ENCODE data around the gene CITED4.

The CITED4 gene

GRCh38 chr1:40822890-40823289 lies 39.3 kb downstream of the CITED4 start:
- Histone ChIP-seq H3K4me2 (ENCODE audit: insufficient read depth, low read length) (no peak overlapping the region), H3K27ac (ENCODE audit: low read length) (no peak overlapping the region), H3K9ac (ENCODE audit: low read depth, low read length) (no peak overlapping the region), H3K27me3 (ENCODE audit: insufficient read depth, low read length, poor library complexity) (no peaks in the 10 kb centered on the region), H3K9me3 (ENCODE audit: insufficient read depth, low read length, severe bottlenecking) (no peaks in the 10 kb centered on the region), H3K36me3 (ENCODE audit: insufficient read depth, low read length) (no peaks in the 10 kb centered on the region), H3K4me1 (ENCODE audit: insufficient read depth, low read length) (no peaks in the 10 kb centered on the region), H3K4me3 (ENCODE audit: low read depth in 1 of 2, low read length in 2 of 2) (no peak overlapping the region), H2AFZ (ENCODE audit: low read depth, low read length) (no peak overlapping the region), H3K79me2 (ENCODE audit: insufficient read depth, low read length) (no peaks in the 10 kb centered on the region), H4K20me1 (ENCODE audit: insufficient read depth, low read length) (no peaks in the 10 kb centered on the region)
- DNase-seq: no peak
- no peak for TF ChIP-seq CTCF (IDR thresholded peaks at IDR 0.05; ENCODE audit: borderline replicate concordance, extremely low read depth, low read length, poor library complexity, severe bottlenecking)
- TF ChIP-seq EZH2 (IDR thresholded peaks at IDR 0.05; ENCODE audit: borderline replicate concordance, low read depth, low read length, severe bottlenecking): no peak
- no peak for ATAC-seq (ENCODE audit: insufficient read depth, low read depth)

GRCh38 chr1:40820911-40821693 lies 41.1 kb downstream of the CITED4 start:
- H2AFZ ChIP-seq (ENCODE audit: low read depth, low read length): no peak overlapping the region
- H3K27ac ChIP-seq (ENCODE audit: low read length): no peak overlapping the region
- H3K4me2 ChIP-seq (ENCODE audit: insufficient read depth, low read length): no peak overlapping the region
- DNase-seq (no peak), ATAC-seq (ENCODE audit: insufficient read depth, low read depth) (no peak)
- no peaks in the 10 kb centered on the region for H3K36me3 ChIP-seq (ENCODE audit: insufficient read depth, low read length)
- no peak overlapping the region for H3K4me3 ChIP-seq (ENCODE audit: low read depth in 1 of 2, low read length in 2 of 2)
- H4K20me1 ChIP-seq (ENCODE audit: insufficient read depth, low read length): no peaks in the 10 kb centered on the region
- TF ChIP-seq EZH2 (IDR thresholded peaks at IDR 0.05; ENCODE audit: borderline replicate concordance, low read depth, low read length, severe bottlenecking) (no peak), CTCF (IDR thresholded peaks at IDR 0.05; ENCODE audit: borderline replicate concordance, extremely low read depth, low read length, poor library complexity, severe bottlenecking) (no peak)
- H3K27me3 ChIP-seq (ENCODE audit: insufficient read depth, low read length, poor library complexity): no peaks in the 10 kb centered on the region
- H3K9me3 ChIP-seq (ENCODE audit: insufficient read depth, low read length, severe bottlenecking): no peaks in the 10 kb centered on the region
- no peaks in the 10 kb centered on the region for H3K79me2 ChIP-seq (ENCODE audit: insufficient read depth, low read length)
- no peaks in the 10 kb centered on the region for H3K4me1 ChIP-seq (ENCODE audit: insufficient read depth, low read length)
- no peak overlapping the region for H3K9ac ChIP-seq (ENCODE audit: low read depth, low read length)

GRCh38 chr1:40820251-40820797 lies 41.8 kb downstream of the CITED4 start:
- Histone ChIP-seq H3K79me2 (ENCODE audit: insufficient read depth, low read length) (no peaks in the 10 kb centered on the region), H3K4me3 (ENCODE audit: low read depth in 1 of 2, low read length in 2 of 2) (no peak overlapping the region), H3K27me3 (ENCODE audit: insufficient read depth, low read length, poor library complexity) (no peaks in the 10 kb centered on the region), H3K4me2 (ENCODE audit: insufficient read depth, low read length) (no peak overlapping the region), H3K4me1 (ENCODE audit: insufficient read depth, low read length) (no peaks in the 10 kb centered on the region), H2AFZ (ENCODE audit: low read depth, low read length) (no peak overlapping the region), H3K36me3 (ENCODE audit: insufficient read depth, low read length) (no peaks in the 10 kb centered on the region), H3K9me3 (ENCODE audit: insufficient read depth, low read length, severe bottlenecking) (no peaks in the 10 kb centered on the region), H3K27ac (ENCODE audit: low read length) (no peak overlapping the region), H3K9ac (ENCODE audit: low read depth, low read length) (no peak overlapping the region), H4K20me1 (ENCODE audit: insufficient read depth, low read length) (no peaks in the 10 kb centered on the region)
- no peak for TF ChIP-seq CTCF (IDR thresholded peaks at IDR 0.05; ENCODE audit: borderline replicate concordance, extremely low read depth, low read length, poor library complexity, severe bottlenecking)
- TF ChIP-seq EZH2 (IDR thresholded peaks at IDR 0.05; ENCODE audit: borderline replicate concordance, low read depth, low read length, severe bottlenecking): no peak
- DNase-seq: no peak
- ATAC-seq (ENCODE audit: insufficient read depth, low read depth): no peak; the same call in 2 of the 3 replicates

Data from DND-41 (cell line).